Activated T-cell treated with anti-CD3 and anti-CD28 coated beads, Interleukin-2, amount 50 U/mL, for 72 hours (primary cell): ENCODE data around the gene SLC27A2. TPM values are rescaled to one million over a fixed set of nuclear protein-coding genes. Genes with fewer than 3 reads are reported as not detected.
"Not testable (repeated sequence)": the region's sequence is repeated elsewhere in the genome, so short reads cannot be mapped to it uniquely, and the experiment has no call there.

Experiments
- ATAC-seq, 2 donors: fragments of 150-1000 bp; cut with Tn5 transposase; replicated peaks in 1 of 2; 2 replicates each; pipeline ENCODE4 v1.10.0; 2021; ENCODE audit warnings: moderate library complexity in 2 of 2, mild to moderate bottlenecking in 1 of 2
- DNase-seq, 2 donors: peaks; one replicate each; pipeline ENCODE4 v3.0.0; 2021 to 2022; ENCODE audit warnings: mixed read lengths in 1 of 2
- H3K27ac Mint-ChIP-seq: one replicate; pipeline ENCODE4 v1.8.0; 2022; ENCODE audit warnings: mild to moderate bottlenecking, moderate library complexity, mixed read lengths
- H3K27me3 Mint-ChIP-seq: one replicate; pipeline ENCODE4 v1.8.0; 2022; ENCODE audit warnings: low read depth, mixed read lengths
- H3K36me3 Mint-ChIP-seq, 2 donors: one replicate each; pipeline ENCODE4 v1.8.0; 2022; ENCODE audit warnings: mixed read lengths in 2 of 2, mild to moderate bottlenecking in 1 of 2; ENCODE audit not compliant: insufficient read depth in 2 of 2
- H3K4me1 Mint-ChIP-seq: one replicate; pipeline ENCODE4 v1.8.0; 2022; ENCODE audit warnings: low read depth, mixed read lengths
- H3K4me3 Mint-ChIP-seq, 2 donors: one replicate each; pipeline ENCODE4 v1.8.0; 2022; ENCODE audit warnings: mild to moderate bottlenecking in 2 of 2, mixed read lengths in 2 of 2, moderate library complexity in 2 of 2
- H3K9me3 Mint-ChIP-seq, 2 donors: one replicate each; pipeline ENCODE4 v1.8.0; 2022; ENCODE audit warnings: mixed read lengths in 2 of 2
- total RNA-seq, 2 donors: library from RNA; stranded (reverse); gene quantifications; one replicate each; pipeline ENCODE4 v1.2.3, GENCODE V29; 2022

The SLC27A2 gene
- total RNA-seq, 2 donors from 2014 or later: 27.6 to 33.5 TPM

- Mint-ChIP-seq H3K27me3 (peaks cover 33% of the 10 kb centered on the region), H3K9me3 (peaks cover 0 to 3% of the 10 kb centered on the region in 2 donors), H3K27ac (no peak overlapping the region), H3K4me3 (no peak overlapping the region), H3K4me1 (peaks cover 14% of the 10 kb centered on the region), H3K36me3 (peaks cover 2 to 6% of the 10 kb centered on the region in 2 donors)
- ATAC-seq (no peak), DNase-seq (no peak)
These were observed 13.6 kb upstream of the SLC27A2 start for GRCh38 chr15:50168379-50168778.

DNA sequence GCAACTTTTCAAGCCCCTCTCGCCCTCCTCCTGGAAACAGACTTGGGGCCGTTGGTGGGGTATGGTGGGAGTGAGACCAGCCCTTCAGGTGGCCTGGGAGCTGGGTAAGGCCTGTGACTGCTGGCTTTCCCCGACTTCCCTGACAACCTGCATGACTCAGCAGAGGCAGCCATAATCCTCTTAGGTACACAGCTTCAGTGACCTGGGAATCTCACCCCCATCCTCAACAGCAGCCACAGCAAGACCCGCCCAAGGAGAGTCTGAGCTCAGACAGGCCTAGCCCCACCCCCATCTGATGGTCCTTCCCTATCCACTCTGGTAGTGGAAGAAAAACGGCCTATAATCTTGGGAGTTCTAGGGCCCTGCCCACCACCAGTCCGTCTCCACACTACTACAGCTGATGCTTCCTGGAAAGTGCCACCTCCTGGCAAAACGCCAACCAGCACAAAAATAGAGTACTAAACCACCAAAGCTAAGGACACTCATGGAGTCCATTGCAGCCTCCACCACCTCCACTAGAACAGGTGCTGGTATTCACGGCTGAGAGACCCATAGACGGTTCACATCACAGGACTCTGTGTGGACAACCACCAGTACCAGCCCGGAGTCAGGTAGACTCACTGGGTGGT lies 13.1 kb upstream of the SLC27A2 start:
- Mint-ChIP-seq H3K9me3 (peaks cover 0 to 3% of the 10 kb centered on the region in 2 donors), H3K27ac (no peak overlapping the region), H3K27me3 (peaks cover 36% of the 10 kb centered on the region), H3K4me1 (peaks cover 14% of the 10 kb centered on the region), H3K36me3 (peaks cover 2 to 6% of the 10 kb centered on the region in 2 donors), H3K4me3 (no peak overlapping the region)
- no peak for ATAC-seq
- no peak for DNase-seq

GRCh38 chr15:50172360-50172895 lies 9.6 kb upstream of the SLC27A2 start:
- H3K36me3 Mint-ChIP-seq, ATAC-seq, H3K9me3 Mint-ChIP-seq, H3K4me3 Mint-ChIP-seq, H3K27ac Mint-ChIP-seq, DNase-seq: not testable (repeated sequence)
- Mint-ChIP-seq H3K4me1 (peaks cover 11% of the 10 kb centered on the region), H3K27me3 (peaks cover 38% of the 10 kb centered on the region)

DNA sequence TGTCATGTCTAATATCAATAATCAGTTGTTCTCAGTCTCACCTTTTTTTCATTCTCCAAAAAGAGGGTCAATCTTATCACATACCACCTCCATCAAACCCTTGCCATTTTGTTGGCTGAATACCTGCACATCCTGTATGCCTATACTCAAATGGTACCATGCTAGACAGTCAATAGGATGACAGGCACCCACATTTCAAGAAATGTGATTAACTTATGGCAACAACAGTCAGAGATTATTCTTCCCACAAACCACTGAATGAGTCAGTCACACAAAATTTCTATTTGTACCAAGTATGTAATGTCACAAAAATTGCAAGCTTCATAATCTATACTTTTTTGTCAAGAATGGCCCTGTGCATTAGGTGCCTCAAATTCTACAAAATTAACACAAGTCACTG lies 5.1 kb upstream of the SLC27A2 start:
- ATAC-seq (peak; percentile 95), DNase-seq (peak; percentile 17 to 23)
- Mint-ChIP-seq H3K36me3 (peaks cover 0 to under 1% of the 10 kb centered on the region in 2 donors), H3K27ac (no peak overlapping the region), H3K4me1 (peaks cover 32% of the 10 kb centered on the region), H3K4me3 (peak overlapping the region in 1 of 2 donors; percentile 32), H3K27me3 (peaks cover 47% of the 10 kb centered on the region), H3K9me3 (peaks cover 2 to 4% of the 10 kb centered on the region in 2 donors)

DNA sequence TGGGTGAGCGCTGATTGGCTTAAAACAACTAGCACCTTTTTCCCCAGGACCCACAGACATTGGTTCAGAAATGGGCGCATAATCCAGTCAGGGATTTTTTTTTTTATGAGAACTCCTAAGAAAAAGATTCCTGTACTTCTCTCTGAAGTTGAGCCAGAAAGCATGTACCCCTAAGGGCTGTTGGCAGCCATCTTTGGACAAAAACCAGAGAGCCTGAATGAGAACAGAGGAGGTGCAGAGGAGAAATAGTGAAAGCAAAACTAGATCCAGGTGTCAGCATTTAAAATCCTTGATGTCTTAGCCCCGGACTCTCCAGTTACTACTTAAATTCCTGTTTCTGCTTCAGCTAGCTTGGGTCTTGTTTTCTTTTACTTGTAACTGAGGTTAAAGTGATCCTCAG lies 1.9 kb upstream of the SLC27A2 start:
- Mint-ChIP-seq H3K4me1 (peaks cover 49% of the 10 kb centered on the region), H3K36me3 (peaks cover 0 to 4% of the 10 kb centered on the region in 2 donors), H3K4me3 (peak overlapping the region in 1 of 2 donors; percentile 92), H3K27me3 (peaks cover 34% of the 10 kb centered on the region), H3K27ac (peak overlapping the region; percentile 74), H3K9me3 (peaks cover 2 to 4% of the 10 kb centered on the region in 2 donors)
- DNase-seq (no peak), ATAC-seq (no peak)

DNA sequence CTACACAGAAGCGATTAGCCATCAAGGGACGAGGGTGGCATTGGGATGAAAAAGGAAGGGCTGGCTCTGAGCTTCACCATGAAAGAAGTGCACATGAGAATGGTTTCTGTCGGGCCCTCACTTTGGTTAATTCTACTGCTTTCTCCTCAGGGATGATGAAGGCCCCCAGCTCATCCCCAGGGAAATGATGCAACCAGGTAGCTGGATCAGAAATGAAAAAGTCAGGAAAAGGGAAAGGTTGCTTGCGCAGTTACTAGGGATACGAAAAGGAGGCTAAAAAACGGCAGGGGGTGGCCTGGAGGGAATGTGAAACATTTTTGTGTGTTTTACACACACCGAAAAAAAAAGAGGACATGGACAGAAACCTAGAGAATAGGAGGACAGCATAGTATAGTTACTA lies 1.4 kb upstream of the SLC27A2 start:
- no peak for ATAC-seq
- H3K4me3 Mint-ChIP-seq: peak overlapping the region in 1 of 2 donors; percentile 92

DNA sequence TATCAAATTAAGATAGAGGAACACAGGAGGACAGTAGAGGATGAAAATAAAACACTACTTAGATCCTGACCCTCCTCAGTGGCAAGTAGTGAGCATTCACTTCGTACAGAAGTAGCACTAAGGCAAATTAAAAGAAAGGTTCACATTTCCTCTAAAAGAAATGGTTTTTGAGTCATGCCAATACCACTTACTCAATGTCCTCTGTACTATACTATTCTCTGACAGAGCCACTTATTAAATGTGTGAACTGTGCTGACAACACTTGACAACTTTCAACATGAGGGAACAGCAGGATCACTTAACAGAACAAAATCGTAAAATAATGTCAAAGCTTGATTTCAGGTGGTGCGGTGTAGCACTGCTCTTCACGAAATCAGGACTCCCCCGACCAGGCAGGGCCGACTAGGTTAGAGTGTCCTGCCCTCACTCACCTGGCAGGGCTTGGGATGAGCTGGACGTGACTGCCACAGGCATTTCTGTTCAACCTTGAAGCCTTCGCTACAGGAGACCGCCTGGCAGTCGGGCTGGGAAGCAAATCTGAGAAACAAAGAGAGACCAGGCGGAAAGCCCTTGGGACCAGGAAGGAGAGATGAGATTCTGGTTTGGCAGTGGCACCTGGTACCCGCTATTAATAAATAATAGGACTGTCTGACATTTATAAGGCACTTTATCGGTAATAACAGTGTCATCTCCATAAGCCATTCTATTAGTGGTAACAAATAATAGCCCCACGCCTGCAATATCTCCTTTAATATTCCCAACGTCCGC lies 611 bp upstream of the SLC27A2 start:
- H3K9me3 Mint-ChIP-seq: peaks cover 0 to 2% of the 10 kb centered on the region in 2 donors
- ATAC-seq: peak in 1 of 2 donors; percentile 4
- H3K27me3 Mint-ChIP-seq: peaks cover 28% of the 10 kb centered on the region
- peaks cover 0 to 4% of the 10 kb centered on the region in 2 donors for H3K36me3 Mint-ChIP-seq
- peak overlapping the region; percentile 55 for H3K27ac Mint-ChIP-seq
- H3K4me3 Mint-ChIP-seq: peak overlapping the region; percentile 88 to 92
- peaks cover 50% of the 10 kb centered on the region for H3K4me1 Mint-ChIP-seq
- no peak for DNase-seq

More for the DNA sequence above, 1.4 kb upstream of the SLC27A2 start:
- peaks cover 49% of the 10 kb centered on the region for H3K4me1 Mint-ChIP-seq
- no peak for DNase-seq
- peaks cover 29% of the 10 kb centered on the region for H3K27me3 Mint-ChIP-seq
- H3K36me3 Mint-ChIP-seq: peaks cover 0 to 4% of the 10 kb centered on the region in 2 donors
- H3K9me3 Mint-ChIP-seq: peaks cover 0 to 2% of the 10 kb centered on the region in 2 donors
- peak overlapping the region; percentile 74 for H3K27ac Mint-ChIP-seq

GRCh38 chr15:50182219-50183013 lies 420 bp downstream of the SLC27A2 start:
- H3K9me3 Mint-ChIP-seq: no peaks in the 10 kb centered on the region
- peak; percentile 65 to 71 for ATAC-seq
- DNase-seq: peak; percentile 63 to 75
- peaks cover 43% of the 10 kb centered on the region for H3K4me1 Mint-ChIP-seq
- H3K27me3 Mint-ChIP-seq: peaks cover 28% of the 10 kb centered on the region
- H3K36me3 Mint-ChIP-seq: peaks cover 0 to 5% of the 10 kb centered on the region in 2 donors
- H3K27ac Mint-ChIP-seq: peak overlapping the region; percentile 34
- peak overlapping the region; percentile 88 to 92 for H3K4me3 Mint-ChIP-seq

DNA sequence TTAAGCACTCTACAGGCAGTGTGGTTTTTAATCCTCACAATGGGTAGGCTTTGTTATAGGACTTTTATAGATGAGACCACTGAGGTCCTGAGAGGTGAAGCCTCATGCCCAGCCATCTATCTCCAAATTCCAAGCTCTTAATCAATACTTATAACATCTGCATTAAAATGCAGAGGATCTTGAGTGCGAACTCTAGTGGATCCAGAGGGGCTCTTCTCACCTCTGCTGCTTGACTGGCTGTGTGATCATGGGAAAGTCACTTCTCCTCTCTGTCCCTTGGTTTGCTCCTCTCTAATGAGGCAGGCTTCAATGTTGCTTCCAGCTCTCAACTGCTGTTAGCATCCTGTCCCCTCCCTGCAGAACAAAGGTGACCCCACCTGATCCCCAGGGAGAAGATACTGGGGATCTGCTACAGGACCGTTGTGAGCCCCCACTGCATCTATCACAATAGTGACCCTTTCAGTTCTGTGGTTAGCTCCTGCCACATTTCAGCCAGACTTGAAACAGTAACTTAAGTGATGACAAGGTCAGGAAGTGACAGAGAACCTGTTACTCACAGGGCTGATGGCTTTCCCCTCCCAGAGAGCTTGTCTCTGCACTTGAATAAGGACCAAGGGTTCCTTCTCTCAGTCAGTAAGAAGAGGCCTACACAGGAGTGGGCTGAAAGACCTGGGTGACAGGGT lies 1.3 kb downstream of the SLC27A2 start:
- peaks cover 6 to 7% of the 10 kb centered on the region in 2 donors for H3K36me3 Mint-ChIP-seq
- no peaks in the 10 kb centered on the region for H3K9me3 Mint-ChIP-seq
- peaks cover 42% of the 10 kb centered on the region for H3K4me1 Mint-ChIP-seq
- peak; percentile 71 to 72 for ATAC-seq
- peaks cover 22% of the 10 kb centered on the region for H3K27me3 Mint-ChIP-seq
- H3K4me3 Mint-ChIP-seq: peak overlapping the region; percentile 88 to 92
- peak overlapping the region; percentile 70 for H3K27ac Mint-ChIP-seq
- peak; percentile 50 to 57 for DNase-seq

DNA sequence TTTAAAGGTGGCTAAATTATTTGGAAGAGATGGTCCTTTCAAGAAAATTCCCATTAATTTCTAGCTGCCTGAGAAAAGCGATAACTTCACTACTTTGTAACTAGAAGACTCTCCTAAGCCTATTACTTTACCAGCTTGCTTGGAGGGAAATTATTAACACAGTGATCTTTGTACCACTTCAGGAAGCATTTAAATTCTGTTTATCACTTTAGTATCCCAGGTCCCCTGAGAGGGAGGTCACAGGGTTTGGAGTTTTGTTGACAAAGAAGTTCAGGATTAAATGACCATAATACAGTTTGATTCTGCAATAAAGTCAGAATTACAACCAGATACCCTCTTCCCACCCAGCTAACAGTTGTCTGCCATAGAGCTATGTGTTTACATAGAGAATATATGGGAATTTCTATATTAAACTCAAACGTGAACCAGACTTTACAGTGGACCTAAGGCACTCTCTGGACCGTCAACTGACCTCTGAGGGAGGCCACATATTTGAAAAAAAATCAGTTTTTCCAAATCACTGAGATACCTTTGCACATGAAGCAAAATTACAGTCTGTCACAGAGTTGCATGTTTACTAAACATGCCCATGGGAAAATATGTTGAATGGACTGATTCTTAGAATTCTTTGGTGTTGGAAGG lies 3.0 kb downstream of the SLC27A2 start:
- DNase-seq (no peak), ATAC-seq (no peak)
- no peaks in the 10 kb centered on the region for H3K9me3 Mint-ChIP-seq
- H3K4me1 Mint-ChIP-seq: peaks cover 40% of the 10 kb centered on the region
- H3K27ac Mint-ChIP-seq: no peak overlapping the region
- peaks cover 7 to 10% of the 10 kb centered on the region in 2 donors for H3K36me3 Mint-ChIP-seq
- H3K4me3 Mint-ChIP-seq: peak overlapping the region; percentile 17 to 31
- H3K27me3 Mint-ChIP-seq: peaks cover 18% of the 10 kb centered on the region

DNA sequence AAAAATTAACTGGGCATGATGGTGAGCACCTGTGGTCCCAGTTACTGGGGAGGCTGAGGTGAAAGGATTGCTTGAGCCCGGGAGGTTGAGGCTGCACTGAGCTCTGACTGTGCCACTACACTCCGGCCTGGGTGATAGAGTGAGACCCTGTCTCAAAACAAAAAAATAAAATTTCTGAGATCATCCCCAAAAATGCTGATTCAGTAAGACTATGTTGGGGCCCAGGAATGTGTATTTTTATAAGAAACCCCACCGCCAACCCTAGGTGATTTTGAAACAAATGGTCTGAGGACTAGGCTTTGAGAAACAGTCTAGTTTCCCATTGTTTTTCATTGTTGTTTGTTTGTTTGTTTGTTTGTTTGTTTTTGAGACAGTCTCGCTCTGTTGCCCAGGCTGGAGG lies 4.1 kb downstream of the SLC27A2 start:
- Mint-ChIP-seq H3K4me1 (peaks cover 34% of the 10 kb centered on the region), H3K27me3 (peaks cover 7% of the 10 kb centered on the region), H3K36me3 (peaks cover 7 to 10% of the 10 kb centered on the region in 2 donors), H3K4me3 (peak overlapping the region in 1 of 2 donors; percentile 38), H3K27ac (no peak overlapping the region), H3K9me3 (no peaks in the 10 kb centered on the region)
- no peak for DNase-seq
- ATAC-seq: no peak

GRCh38 chr15:50186752-50187151 lies 4.8 kb downstream of the SLC27A2 start:
- Mint-ChIP-seq H3K36me3 (peaks cover 7 to 12% of the 10 kb centered on the region in 2 donors), H3K9me3 (no peaks in the 10 kb centered on the region), H3K4me3 (peak overlapping the region in 1 of 2 donors; percentile 38), H3K4me1 (peaks cover 28% of the 10 kb centered on the region), H3K27me3 (peaks cover under 1% of the 10 kb centered on the region), H3K27ac (peak overlapping the region; percentile 8)
- no peak for ATAC-seq
- DNase-seq: no peak
